Prostate gland (tissue), 2 donors: ENCODE results near the gene UFC1.

ENCODE experiments used
- POLR2A ChIP-seq: fragments of 450-650 bp; IDR thresholded peaks from one replicate; pipeline ENCODE4 v1.6.1; 2016; ENCODE audit warnings: antibody characterized with exemption, mild to moderate bottlenecking
- TF ChIP-seq, protein P1 (sequence below), 4 experiments: fragments of 200-600 bp in 2 of 4; fragments of 450-650 bp in 2 of 4; sonication (generic) in 2 of 4; IDR thresholded peaks; 1 replicate in 3 of 4; 2 replicates in 1 of 4; pipeline ENCODE4 v1.5.1; 2016 to 2019; ENCODE audit warnings: antibody characterized with exemption in 4 of 4, mild to moderate bottlenecking in 2 of 4, moderate library complexity in 2 of 4

DNA sequence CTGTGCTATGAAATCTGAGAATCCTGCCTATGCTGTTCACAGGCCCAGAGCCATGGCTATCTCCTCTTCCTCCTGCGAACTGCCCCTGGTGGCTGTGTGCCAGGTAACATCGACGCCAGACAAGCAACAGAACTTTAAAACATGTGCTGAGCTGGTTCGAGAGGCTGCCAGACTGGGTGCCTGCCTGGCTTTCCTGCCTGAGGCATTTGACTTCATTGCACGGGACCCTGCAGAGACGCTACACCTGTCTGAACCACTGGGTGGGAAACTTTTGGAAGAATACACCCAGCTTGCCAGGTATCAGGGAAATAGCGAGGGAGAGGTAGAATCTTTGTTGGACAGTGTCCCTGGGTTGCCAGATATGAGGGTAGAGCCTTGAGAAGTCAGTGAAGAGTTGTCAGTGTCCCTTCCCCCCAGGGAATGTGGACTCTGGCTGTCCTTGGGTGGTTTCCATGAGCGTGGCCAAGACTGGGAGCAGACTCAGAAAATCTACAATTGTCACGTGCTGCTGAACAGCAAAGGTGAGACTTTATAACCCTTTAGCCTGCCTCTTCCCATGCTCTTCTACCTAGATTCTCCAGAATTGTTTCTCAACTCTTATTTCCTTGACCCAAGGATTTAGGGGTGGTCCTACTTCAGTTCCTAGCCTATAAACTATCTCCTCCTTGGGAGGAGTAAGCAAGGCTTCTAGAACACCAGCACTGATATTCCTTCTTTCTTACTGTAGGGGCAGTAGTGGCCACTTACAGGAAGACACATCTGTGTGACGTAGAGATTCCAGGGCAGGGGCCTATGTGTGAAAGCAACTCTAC lies 34.5 kb upstream of the UFC1 start:
- TF ChIP-seq, protein P1, sequence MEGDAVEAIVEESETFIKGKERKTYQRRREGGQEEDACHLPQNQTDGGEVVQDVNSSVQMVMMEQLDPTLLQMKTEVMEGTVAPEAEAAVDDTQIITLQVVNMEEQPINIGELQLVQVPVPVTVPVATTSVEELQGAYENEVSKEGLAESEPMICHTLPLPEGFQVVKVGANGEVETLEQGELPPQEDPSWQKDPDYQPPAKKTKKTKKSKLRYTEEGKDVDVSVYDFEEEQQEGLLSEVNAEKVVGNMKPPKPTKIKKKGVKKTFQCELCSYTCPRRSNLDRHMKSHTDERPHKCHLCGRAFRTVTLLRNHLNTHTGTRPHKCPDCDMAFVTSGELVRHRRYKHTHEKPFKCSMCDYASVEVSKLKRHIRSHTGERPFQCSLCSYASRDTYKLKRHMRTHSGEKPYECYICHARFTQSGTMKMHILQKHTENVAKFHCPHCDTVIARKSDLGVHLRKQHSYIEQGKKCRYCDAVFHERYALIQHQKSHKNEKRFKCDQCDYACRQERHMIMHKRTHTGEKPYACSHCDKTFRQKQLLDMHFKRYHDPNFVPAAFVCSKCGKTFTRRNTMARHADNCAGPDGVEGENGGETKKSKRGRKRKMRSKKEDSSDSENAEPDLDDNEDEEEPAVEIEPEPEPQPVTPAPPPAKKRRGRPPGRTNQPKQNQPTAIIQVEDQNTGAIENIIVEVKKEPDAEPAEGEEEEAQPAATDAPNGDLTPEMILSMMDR (IDR thresholded peaks at IDR 0.05) = peak in 2 of 4 experiments; percentile 13 to 34
- TF ChIP-seq POLR2A = no peak
